ENCODE results near the gene SAMD11. TPM values are rescaled to one million over a fixed set of nuclear protein-coding genes. Genes with fewer than 3 reads are reported as not detected.

The SAMD11 gene
- total RNA-seq, 1 donor from 2014 or later, result 6.0 TPM

DNA sequence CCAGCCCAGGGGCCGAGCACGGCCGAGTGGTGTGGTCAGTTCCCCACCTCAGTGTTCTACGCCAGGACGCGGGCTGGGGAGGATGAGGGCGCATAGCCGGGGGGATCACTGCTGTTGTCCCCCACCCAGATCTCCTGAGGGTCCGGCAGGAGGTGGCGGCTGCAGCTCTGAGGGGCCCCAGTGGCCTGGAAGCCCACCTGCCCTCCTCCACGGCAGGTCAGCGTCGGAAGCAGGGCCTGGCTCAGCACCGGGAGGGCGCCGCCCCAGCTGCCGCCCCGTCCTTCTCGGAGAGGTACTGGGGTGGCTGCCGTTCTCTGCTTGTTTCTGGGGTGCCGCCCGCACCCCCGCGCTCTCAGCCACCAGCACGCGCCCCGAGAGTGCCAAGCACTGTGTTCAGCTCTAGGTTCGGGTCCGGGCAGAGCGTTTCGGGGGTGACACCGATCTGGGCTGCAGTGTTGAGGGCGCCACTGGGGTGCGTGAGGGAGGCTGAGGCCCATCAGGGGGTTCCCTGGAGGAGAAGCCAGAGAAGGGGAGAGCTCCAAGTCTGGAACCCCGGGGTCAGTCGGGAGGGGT lies 17.4 kb downstream of the SAMD11 start:
- Histone ChIP-seq H3K36me3 (ENCODE audit: insufficient read depth, low read length) (no peaks in the 10 kb centered on the region), H3K4me1 (ENCODE audit: insufficient read depth, low read length) (peaks cover 42% of the 10 kb centered on the region), H3K4me3 (ENCODE audit: insufficient read depth, low read depth, low read length) (no peak overlapping the region), H4K20me1 (ENCODE audit: insufficient read depth, low read length) (peaks cover 23% of the 10 kb centered on the region), H3K79me2 (ENCODE audit: insufficient read depth, low read length) (no peaks in the 10 kb centered on the region), H3K9ac (ENCODE audit: low read length) (peak overlapping the region; percentile 36), H3K27ac (ENCODE audit: low read depth, low read length) (no peak overlapping the region), H3K9me3 (ENCODE audit: insufficient read depth, low read depth, low read length) (no peaks in the 10 kb centered on the region), H2AFZ (ENCODE audit: low read depth, low read length) (peak overlapping the region; percentile 26), H3K27me3 (ENCODE audit: insufficient read depth, low read length) (no peaks in the 10 kb centered on the region), H3K4me2 (ENCODE audit: low read length) (peak overlapping the region; percentile 75)
- Mint-ChIP-seq H3K36me3 (ENCODE audit: low read depth, unreplicated experiment) (peaks cover 5% of the 10 kb centered on the region), H3K27me3 (ENCODE audit: low read depth, unreplicated experiment) (peaks cover 10% of the 10 kb centered on the region), H3K4me1 (ENCODE audit: low read depth, unreplicated experiment) (peaks cover 6% of the 10 kb centered on the region), H3K4me3 (ENCODE audit: unreplicated experiment) (peak overlapping the region; percentile 72), H3K9me3 (ENCODE audit: unreplicated experiment) (no peaks in the 10 kb centered on the region), H3K27ac (ENCODE audit: unreplicated experiment) (no peak overlapping the region)
- TF ChIP-seq, protein P1, sequence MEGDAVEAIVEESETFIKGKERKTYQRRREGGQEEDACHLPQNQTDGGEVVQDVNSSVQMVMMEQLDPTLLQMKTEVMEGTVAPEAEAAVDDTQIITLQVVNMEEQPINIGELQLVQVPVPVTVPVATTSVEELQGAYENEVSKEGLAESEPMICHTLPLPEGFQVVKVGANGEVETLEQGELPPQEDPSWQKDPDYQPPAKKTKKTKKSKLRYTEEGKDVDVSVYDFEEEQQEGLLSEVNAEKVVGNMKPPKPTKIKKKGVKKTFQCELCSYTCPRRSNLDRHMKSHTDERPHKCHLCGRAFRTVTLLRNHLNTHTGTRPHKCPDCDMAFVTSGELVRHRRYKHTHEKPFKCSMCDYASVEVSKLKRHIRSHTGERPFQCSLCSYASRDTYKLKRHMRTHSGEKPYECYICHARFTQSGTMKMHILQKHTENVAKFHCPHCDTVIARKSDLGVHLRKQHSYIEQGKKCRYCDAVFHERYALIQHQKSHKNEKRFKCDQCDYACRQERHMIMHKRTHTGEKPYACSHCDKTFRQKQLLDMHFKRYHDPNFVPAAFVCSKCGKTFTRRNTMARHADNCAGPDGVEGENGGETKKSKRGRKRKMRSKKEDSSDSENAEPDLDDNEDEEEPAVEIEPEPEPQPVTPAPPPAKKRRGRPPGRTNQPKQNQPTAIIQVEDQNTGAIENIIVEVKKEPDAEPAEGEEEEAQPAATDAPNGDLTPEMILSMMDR (IDR thresholded peaks at IDR 0.05; ENCODE audit: insufficient read depth, low read depth, low read length), result no peak
- no peak for TF ChIP-seq EZH2 (IDR thresholded peaks at IDR 0.05; ENCODE audit: insufficient read depth, low read length)
- DNase-seq (ENCODE audit: low read depth) (no peak), FAIRE-seq (no peak)

DNA sequence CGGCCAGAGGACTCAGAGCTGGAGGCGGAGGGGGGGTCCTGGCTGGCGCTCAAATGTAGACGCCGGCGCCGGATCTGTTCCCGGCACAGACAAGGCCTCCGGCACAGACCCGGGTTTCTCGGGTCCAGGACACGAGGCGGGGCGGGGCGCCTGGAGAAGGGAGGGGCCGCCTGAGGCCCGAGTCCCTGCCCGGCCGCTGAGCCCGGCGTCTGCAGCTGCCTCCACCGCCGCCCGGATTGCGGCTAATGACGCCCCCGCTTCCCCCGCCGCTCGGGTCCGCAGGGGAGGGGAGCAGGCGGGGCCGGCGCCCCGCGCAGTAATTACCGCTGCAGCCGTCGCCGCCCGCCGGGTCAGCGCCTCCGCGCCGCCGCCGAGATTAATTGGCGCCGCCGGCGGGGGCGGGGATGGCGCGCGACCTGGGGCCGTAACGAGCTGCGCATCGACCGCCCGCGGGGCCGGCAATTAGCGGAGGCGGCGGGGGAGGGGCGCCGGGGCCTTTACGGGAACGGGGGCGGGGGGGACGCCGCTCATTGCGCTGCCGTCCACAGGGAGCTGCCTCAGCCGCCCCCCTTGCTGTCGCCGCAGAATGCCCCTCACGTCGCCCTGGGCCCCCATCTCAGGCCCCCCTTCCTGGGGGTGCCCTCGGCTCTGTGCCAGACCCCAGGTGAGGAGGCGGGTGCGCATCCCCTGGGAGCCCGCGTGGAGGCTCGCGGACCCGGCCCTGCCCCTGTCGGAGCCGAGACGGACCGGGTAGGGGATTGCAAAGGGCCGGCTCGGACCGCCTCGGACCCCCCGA lies 18.1 kb downstream of the SAMD11 start:
- H3K27ac ChIP-seq (ENCODE audit: low read depth, low read length), result no peak overlapping the region
- FAIRE-seq (no peak), DNase-seq (ENCODE audit: low read depth) (peak; percentile 77)
- H3K36me3 ChIP-seq (ENCODE audit: insufficient read depth, low read length), result no peaks in the 10 kb centered on the region
- peak overlapping the region; percentile 5 for H3K4me3 ChIP-seq (ENCODE audit: insufficient read depth, low read depth, low read length)
- H3K4me1 ChIP-seq (ENCODE audit: insufficient read depth, low read length), result peaks cover 42% of the 10 kb centered on the region
- H3K9me3 ChIP-seq (ENCODE audit: insufficient read depth, low read depth, low read length), result no peaks in the 10 kb centered on the region
- no peaks in the 10 kb centered on the region for H3K79me2 ChIP-seq (ENCODE audit: insufficient read depth, low read length)
- Mint-ChIP-seq H3K4me1 (ENCODE audit: low read depth, unreplicated experiment) (peaks cover 6% of the 10 kb centered on the region), H3K36me3 (ENCODE audit: low read depth, unreplicated experiment) (peaks cover 5% of the 10 kb centered on the region), H3K9me3 (ENCODE audit: unreplicated experiment) (no peaks in the 10 kb centered on the region), H3K4me3 (ENCODE audit: unreplicated experiment) (peak overlapping the region; percentile 72), H3K27ac (ENCODE audit: unreplicated experiment) (no peak overlapping the region), H3K27me3 (ENCODE audit: low read depth, unreplicated experiment) (peaks cover 8% of the 10 kb centered on the region)
- no peaks in the 10 kb centered on the region for H3K27me3 ChIP-seq (ENCODE audit: insufficient read depth, low read length)
- peak overlapping the region; percentile 38 for H3K9ac ChIP-seq (ENCODE audit: low read length)
- H3K4me2 ChIP-seq (ENCODE audit: low read length), result peak overlapping the region; percentile 75
- H2AFZ ChIP-seq (ENCODE audit: low read depth, low read length), result no peak overlapping the region
- TF ChIP-seq, protein P1 (IDR thresholded peaks at IDR 0.05; ENCODE audit: insufficient read depth, low read depth, low read length), result no peak
- peak; percentile 44 for TF ChIP-seq EZH2 (IDR thresholded peaks at IDR 0.05; ENCODE audit: insufficient read depth, low read length)
- peaks cover 23% of the 10 kb centered on the region for H4K20me1 ChIP-seq (ENCODE audit: insufficient read depth, low read length)

Data from astrocyte (in vitro differentiated cells and primary cell).